NCI-H82 treated with DMSO at 0.1 percent for 48 hours (cell line): ENCODE measurements around the gene NTN4.
"Not testable (repeated sequence)": the region's sequence is repeated elsewhere in the genome, so short reads cannot be mapped to it uniquely, and the experiment has no call there.

Source experiments
- DNase-seq: peaks from one replicate; lab custom pipeline; 2025; ENCODE audit not compliant: unreplicated experiment; lab: John Stamatoyannopoulos, UW

Gene NTN4

DNA sequence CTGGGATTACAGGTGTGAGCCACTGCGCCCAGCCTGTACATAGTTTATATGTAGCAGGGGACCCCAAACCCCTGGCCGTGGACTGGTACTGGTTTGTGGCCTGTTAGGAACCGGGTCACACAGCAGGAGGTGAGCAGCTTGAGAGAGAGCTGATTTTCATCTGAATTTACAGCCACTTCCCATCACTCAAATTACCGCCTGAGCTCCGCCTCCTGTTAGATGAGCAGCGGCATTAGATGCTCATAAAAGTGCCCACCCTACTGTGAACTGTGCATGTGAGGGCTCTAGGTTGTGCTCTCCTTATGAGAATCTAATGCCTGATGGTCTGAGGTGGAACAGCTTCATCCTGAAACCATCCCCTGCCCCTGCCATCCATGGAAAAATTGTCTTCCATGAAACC is 119.3 kb downstream of the NTN4 start:
- no peak for DNase-seq

DNA sequence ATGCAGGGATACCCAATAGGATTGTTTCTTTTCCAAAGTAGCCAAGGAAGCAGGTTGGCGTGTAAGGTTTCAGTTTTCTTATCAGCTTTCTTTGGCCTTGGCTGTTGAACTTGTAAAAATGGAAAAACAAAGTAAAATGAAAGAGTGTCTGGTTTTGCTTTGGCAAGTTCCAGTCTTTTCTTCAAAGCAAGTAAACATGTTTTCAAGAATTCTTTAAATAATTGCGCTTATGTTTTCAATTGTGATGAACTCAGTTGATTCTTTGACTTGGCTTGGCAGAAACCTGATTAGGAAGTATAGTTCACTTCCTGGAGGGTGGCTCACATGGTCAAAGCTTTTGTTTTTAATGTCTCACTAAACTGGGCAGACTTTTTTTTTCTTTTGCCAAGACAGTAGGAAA is 127.0 kb downstream of the NTN4 start:
- no peak for DNase-seq

DNA sequence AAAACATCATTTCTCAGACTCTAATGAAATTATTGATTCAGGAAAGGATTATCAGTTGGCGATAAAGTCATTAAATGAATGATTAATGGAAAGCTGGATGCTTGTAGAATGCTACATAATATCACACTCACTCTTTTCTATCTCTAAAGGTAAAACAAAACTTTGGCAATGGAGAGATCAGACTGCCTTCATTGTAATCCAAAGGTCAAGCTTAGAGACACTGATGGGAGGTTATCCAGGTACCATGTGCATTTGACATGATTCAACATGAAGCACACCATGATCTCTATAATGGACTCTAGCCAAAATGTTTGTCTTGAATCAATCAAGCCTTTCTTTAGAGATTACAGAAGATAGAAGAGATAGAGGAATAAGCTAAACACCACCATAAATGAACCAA is 129.2 kb downstream of the NTN4 start:
- no peak for DNase-seq

DNA sequence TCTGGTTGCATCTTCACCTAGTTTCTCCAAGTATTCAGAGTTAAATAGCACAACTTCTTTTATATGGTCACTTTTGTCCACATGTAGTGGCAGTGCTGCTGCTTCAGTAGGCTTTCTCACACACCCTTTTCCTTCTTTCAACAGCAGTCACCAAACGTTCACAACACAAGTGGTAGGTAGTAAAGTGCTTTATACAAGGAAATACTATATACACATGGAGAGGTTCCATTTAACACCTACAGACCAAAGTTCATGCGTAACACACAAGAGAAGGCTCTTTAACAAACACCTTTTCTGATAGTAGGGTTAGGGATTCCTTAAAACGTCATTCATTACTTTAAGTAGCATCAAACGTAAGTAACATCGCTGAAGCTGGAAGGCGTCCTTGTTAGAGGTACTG is 132.2 kb downstream of the NTN4 start:
- no peak for DNase-seq

DNA sequence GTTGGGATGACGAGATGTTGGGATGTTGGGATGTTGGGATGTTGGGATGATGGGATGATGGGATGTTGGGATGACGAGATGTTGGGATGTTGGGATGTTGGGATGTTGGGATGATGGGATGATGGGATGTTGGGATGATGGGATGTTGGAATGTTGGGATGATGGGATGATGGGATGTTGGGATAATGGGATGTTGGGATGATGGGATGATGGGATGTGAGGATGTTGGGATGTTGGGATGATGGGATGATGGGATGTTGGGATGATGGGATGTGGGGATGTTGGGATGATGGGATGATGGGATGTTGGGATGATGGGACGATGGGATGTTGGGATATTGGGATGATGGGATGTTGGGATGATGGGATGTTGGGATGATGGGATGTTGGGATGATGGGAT is 135.9 kb downstream of the NTN4 start:
- DNase-seq = not testable (repeated sequence)

DNA sequence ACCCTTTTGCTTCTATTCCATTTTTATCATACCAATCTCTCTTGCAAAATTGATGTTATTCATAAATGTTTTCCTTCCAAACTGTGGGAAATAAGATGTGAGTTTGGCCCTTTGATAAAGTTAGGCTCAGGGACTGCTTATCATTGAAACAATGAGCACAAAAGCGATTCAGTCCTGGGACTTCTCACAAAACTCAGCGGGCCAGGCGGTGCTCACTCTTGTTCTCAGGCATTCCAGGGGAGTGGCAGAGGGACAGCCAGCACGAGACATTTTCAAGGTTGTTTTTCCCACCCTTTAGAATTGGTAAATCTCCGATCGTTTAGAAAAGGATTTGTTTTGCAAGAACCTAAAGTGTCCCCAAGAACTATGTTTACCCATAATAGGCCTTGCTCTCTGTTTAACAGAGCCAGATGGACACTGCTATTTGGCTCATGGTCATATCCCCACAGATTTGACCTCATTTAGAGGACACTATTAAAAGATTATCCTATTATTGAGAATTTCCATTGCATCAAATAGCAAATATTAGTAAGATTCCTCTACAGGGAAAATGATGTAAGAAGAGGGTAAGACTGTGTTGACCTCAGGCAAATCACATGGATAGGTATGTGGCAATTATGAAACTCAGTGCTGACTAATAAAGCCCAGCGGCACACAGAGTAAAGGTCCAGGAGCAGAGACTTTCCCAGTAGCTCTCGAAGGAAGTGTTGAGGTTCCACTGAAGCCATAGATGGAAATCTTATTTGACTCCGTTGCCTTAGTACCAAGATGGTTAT is 136.6 kb downstream of the NTN4 start:
- DNase-seq = no peak

DNA sequence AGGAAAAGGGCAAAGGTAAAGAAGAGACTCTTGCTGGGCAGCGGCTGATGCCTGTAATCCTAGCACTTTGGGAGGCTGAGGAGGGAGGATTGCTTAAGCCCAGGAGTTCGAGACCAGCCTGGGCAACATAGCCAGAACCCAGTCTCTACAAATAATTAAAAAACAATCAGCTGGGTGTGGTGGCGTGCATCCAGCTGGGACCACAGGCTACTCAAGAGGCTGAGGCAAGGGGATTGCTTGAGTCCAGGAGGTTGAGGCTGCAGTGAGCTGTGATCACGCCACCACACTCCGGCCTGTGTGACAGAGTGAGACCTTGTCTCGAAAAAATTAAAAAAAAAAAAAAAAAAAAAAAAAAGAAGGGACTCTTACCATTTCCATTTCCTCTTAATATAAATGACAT is 138.9 kb downstream of the NTN4 start:
- no peak for DNase-seq

DNA sequence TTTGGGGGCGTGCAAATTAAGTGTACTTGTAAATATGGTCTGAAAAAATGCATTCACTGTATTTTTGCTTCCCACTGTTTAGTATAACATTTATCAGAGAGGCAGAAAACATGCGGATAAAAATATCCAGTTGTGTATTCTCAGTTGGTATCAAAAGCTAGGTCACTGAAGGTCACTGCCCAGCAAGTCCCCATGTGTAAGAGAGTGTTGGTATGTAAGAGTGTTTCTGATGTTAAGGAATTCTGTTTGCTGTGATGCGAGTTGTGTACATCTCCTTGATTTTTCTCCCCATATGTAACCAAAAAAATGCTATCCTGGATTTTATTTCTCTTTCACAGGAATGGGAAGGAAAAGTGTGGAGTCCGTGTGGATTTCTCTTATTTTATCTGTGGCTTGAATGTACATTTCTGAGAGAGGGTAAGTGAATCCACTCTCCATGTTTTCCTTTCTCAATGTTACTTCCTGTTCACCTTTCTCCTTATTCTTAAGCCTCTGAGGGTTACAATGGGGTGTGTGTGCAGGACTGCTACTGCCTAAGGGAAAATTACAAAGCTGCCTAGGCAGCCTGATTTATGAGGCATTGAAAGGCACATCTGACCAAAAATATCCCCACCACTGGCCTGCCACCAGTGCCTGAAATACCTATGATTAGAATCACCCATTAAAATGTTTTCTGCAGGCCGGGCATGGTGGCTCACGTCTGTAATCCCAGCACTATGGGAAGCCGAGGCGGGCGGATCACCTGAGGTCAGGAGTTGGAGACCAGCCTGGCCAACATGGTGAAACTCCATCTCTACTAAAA is 141.4 kb downstream of the NTN4 start:
- DNase-seq = no peak

DNA sequence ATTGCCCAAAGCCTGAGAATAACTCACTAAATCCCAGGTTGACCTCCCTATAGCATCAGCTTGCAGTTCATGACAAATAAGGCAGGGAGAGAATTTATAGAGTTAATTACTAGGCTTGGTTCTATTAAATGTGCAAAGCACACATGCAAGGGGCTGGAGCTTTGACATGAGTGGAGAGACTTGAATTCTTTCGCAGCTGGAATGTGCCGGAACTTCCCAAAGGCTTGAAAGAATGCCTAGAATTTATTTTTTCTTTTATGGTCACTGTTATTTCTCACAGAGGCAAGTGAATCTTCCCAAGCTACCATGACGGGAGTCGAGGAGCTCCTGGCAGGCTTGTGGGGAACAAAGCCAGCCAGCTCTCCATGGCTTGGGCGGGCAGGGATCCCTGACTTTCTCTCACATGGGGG is 143.8 kb downstream of the NTN4 start:
- DNase-seq = no peak

DNA sequence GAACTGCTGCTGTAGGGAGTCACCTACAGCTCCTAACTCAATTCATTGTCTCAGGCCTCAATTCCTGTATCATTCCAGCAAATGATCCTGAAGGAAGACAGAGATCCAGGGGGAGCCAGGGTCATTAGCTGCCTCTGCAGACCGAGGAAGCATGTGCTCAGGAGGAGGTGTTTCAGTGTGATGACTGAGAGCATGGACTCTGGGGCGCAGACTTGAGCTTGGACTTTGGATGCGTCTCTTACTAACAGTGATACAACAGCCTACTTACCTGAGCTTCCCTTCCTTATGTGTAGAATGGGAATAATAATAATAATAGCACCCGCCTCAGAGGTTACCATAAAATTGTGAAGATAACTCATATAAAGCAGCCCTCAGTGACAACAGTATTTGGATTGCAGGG is 147.3 kb downstream of the NTN4 start:
- DNase-seq = no peak

DNA sequence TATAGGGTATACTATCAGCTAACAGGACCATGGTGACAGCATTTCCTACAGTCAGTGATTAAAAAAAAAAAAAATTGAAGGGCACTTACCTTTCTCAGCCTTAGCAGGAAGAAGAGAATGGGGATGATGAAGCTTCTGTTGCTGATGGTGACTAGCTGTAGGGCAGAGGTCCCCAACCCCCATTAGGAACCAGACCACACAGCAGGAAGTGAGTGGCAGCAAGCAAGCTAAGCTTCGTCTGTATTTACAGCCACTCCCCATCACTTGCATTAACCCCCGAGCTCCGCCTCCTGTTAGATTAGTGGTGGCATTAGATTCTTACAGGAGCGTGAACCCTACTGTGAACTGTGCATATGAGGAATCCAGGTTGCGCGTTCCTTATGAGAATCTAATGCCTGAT is 148.0 kb downstream of the NTN4 start:
- DNase-seq = no peak

DNA sequence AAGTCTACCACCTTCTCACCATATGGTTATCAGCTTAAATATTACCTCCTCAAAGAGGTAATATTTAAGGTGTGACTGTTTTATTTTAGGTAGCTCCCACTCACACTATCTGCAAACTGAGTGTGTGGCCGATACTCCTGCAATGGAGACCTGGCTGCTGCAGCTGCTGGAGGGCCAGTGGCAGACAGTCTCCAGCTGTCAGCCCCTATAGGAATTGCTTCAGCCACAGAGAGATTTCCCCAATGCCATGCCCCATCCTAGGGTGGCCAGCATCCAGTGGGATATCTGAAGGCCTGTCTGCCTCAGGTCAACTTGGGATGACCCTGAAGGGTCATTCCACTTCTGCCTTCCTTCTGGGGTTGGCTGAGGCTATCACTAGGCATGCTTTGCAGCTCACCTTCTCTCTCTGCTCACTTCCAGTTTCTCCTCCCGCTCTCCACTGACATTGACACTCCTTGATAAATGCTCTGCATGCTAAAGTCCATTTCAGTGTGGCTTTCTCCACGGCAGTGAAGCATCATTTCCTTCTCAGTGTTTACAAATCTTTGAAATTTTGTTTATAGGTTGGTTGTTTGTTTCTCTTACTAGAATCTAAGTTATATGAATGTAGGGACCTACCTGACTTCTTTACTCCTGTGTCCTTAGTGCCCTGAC is 149.1 kb downstream of the NTN4 start:
- no peak for DNase-seq

DNA sequence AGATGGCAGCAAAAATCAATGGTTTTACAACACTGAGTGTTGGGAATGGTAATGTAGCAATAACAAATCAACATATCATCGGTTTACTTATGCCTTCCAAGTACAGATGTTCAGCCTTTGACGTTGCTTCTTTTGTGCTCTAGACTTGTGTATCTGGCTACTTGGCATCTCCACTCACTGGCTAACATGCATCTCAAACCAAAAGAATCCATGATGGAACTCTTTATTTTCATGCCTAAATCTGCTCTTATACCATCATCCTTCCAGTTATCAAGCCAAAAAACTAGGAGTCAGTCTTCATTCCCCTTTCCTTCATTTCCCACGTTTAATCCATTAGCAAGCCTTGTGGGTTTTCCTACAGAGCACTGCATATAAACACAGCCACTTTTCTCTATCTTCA is 150.0 kb downstream of the NTN4 start:
- DNase-seq = no peak

DNA sequence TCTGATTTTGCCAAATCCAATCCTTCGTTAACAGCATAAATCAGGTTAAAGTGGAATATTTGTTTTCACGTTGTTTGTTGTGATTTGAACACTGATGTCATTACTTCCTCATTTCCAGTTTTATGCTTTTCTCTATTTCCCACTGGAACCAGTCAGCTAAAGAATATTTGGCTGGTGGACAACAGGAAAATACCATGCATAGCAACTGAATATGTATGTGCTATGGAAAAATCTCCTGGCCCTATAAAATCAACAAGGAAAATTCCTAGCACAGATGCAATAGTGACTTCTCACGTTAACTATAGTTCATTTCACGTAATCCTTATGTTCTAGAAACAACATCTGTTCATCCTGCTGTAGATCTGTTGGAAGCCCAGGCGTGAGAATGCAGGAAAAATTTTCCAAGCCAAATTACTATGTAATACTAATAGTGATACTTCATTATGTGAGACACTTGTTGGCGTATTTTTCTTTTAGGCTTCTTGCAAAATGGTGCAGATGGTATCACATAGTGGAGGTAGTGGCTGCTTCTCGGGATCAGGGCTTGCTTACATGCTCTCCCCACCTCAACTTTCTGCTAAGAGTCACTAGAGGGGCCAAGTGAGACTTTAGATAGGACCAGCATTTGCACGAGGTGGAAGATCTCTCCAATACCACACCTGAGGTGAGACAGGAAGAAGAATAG is 153.0 kb downstream of the NTN4 start:
- no peak for DNase-seq

DNA sequence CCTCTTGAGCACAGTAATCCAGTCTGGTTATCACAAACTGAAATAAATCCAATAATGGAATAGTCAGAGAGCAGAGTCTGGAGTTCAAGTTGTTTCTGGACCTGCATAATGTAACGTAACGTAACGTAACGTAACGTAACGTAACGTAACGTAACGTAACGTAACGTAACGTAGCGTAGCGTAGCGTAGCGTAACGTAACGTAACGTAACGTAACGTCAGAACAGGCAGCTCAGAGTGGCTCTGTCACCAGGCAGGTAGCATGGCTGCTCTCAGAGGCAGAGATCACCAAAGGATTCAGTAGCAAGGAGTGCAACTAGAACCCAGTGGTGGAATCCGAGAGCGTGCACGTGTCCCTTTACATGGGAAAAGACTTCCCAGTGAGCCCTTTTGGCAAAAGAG is 153.6 kb downstream of the NTN4 start:
- no peak for DNase-seq

DNA sequence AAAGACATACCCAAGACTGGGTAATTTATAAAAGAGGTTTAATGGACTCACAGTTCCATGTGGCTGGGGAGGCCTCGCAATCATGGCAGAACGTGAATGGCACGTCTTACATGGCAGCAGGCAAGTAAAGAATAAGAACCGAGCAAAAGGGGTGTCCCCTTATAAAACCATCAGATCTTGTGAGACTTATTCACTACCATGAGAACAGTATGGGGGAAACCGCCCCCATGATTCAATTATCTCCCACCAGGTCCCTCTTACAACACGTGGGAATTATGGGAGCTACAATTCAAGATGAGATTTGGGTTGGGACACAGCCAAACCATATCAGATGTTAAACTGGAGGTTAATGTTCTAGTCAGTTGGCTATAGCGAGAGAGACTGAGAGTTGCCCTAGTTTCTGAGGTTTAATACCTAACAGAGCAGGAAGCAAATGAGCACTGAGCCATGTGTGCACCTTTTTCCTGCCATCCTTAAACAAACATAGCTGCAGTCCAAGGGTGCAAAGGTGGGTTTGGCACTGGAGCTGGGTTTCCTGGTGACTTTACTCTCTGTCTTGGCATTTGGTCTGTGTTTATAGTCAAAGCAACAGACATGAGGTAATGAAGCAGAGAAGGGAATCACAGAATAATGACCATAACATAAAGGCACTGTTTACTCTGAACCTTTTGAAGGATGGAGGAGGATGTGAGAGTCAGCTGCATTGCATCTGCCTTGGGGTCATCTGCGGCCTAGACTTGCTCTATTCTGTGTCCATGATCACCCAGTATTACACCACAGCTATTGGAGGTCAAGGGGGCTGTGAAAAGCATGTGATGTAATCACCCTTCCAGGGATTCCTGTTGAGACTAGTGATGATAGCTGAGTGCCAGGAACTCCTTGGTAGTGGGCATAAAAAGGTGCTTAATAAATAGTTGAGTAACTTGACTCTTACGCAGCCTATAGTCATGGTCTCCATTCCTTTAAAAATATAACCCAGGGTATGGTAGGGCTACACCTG is 155.6 kb downstream of the NTN4 start:
- DNase-seq = no peak

DNA sequence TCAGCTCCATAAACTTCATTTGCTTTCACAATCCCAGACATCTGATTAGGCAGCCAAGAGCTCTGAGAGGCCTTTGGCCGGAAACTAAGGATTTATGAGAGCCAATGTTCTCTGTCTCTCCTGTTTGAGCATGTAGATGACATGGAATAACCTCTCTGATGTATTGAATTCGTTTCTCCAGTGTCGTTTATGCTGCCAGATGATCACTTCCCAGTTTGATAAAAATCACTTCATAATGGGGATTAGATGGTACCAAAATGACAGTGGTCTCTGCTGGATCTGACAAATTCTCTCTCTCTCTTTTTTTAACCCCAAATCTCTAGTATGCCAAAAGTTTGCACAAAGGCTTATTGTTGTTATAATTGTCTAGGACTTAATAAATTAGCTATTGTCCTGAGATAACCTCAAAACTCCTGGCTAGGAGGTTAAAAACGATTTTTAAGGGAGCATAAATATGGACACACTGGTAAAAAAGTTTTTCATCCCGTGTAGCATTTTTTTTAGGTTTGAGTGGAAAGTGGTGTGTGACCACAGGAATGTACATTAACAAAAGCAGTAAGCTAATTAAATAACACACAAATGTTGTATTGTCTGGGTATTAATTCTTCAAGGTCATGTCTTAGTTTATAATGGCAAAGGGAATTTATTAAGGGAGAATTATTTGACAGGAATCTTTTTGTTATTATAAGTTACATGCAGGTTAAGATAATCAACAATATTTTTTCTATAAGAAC is 156.7 kb downstream of the NTN4 start:
- DNase-seq = no peak

DNA sequence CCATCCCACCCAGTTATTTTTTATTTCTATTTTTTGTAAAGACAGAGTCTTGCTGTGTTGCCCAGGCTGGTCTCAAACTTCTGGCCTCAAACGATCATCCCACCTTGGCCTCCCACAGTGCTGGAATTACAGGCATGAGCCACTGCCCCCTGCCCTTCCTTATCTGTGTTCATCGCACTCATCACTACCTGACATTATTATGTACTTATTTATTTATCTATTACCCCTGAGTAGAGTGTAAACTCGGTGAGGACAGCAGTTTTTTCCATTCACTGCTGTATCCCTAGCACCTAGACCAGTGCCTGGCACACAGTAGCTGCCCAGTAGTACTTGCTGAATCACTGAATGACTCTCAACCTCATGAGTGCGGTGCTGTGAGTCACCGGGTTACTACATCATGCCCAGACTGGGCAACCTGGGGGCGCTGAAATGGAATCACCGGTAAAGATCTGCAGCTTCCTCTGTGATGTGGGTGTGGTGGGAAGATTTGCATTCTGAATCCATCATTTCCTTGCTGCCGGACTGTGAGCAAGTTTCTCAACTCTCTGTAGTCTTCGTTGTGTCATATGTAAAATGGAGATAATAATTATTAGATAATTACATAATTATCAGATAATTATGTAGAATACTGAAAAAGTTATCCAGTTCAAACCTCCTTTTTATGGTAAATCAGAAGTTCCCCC is 157.4 kb downstream of the NTN4 start:
- DNase-seq = no peak

DNA sequence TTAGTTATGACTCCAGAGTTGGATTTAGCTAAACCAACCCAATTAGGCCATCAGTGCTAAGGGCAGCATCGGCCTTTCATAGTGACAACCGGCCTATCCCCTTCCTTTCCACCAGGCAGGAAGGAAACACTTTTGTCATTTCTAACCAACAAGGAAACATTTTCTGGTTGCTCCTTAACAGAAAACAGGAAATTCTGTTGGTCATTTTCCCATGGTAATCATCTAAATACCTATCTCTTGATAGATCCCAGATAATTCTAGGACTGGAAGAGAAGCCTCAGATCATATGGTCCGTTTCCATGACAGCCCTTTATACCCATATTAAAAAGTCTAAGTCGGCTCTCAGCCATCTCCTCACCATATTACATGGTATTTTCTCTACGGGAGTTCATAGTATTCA is 160.1 kb downstream of the NTN4 start:
- no peak for DNase-seq
